Coronary artery (tissue), 2 donors: ENCODE data around the gene CLNK.

Experiments
- DNase-seq: peaks from one replicate; pipeline ENCODE4 v3.0.0-alpha.2; 2017; ENCODE audit warnings: low spot score
- H3K27ac ChIP-seq, 2 donors: fragments of 200-600 bp; sonication (generic); one replicate each; pipeline ENCODE4 v1.5.1; 2016 to 2019
- H3K4me3 ChIP-seq: fragments of 200-600 bp; sonication (generic); 2 replicates; pipeline ENCODE4 v1.5.1; 2016; ENCODE audit warnings: mild to moderate bottlenecking, moderate library complexity
- CTCF ChIP-seq: fragments of 200-600 bp; sonication (generic); IDR thresholded peaks from one replicate; pipeline ENCODE4 v1.5.1; 2019; ENCODE audit warnings: antibody characterized with exemption

Gene CLNK

GRCh38 chr4:10596586-10597290, 87.8 kb downstream of the CLNK start:
- no peak for DNase-seq
- Histone ChIP-seq H3K4me3 (no peak overlapping the region), H3K27ac (no peak overlapping the region)
- TF ChIP-seq CTCF, result no peak

- no peak for TF ChIP-seq CTCF
- Histone ChIP-seq H3K27ac (no peak overlapping the region), H3K4me3 (no peak overlapping the region)
- no peak for DNase-seq
Observed at GRCh38 chr4:10593130-10593529, 91.4 kb downstream of the CLNK start.

- H3K4me3 ChIP-seq, result no peak overlapping the region
- no peak for TF ChIP-seq CTCF
- no peak for DNase-seq
- H3K27ac ChIP-seq, result no peak overlapping the region
Observed at GRCh38 chr4:10590896-10591295, 93.7 kb downstream of the CLNK start.

- Histone ChIP-seq H3K27ac (no peak overlapping the region), H3K4me3 (no peak overlapping the region)
- no peak for DNase-seq
- TF ChIP-seq CTCF, result no peak
Observed at GRCh38 chr4:10589799-10590198, 94.8 kb downstream of the CLNK start.

- Histone ChIP-seq H3K27ac (no peak overlapping the region), H3K4me3 (no peak overlapping the region)
- no peak for TF ChIP-seq CTCF
- DNase-seq, result no peak
Observed at GRCh38 chr4:10589321-10589720, 95.2 kb downstream of the CLNK start.

GRCh38 chr4:10587697-10588096, 96.9 kb downstream of the CLNK start:
- DNase-seq, result no peak
- Histone ChIP-seq H3K27ac (no peak overlapping the region), H3K4me3 (no peak overlapping the region)
- TF ChIP-seq CTCF, result no peak

- H3K27ac ChIP-seq, result no peak overlapping the region
- no peak for DNase-seq
- no peak for TF ChIP-seq CTCF
- H3K4me3 ChIP-seq, result no peak overlapping the region
Observed at GRCh38 chr4:10587296-10587695, 97.3 kb downstream of the CLNK start.
